GM12892 (cell line): ENCODE results near the gene DGCR8.

Source experiments
- POLR2A ChIP-seq: IDR thresholded peaks from 2 replicates; pipeline ENCODE4 v1.6.1; 2011; ENCODE audit warnings: low read depth, low read length, control low read depth
- POLR2AphosphoS5 ChIP-seq: IDR thresholded peaks from 2 replicates; pipeline ENCODE4 v1.6.1; 2011; ENCODE audit warnings: low read depth, low read length, control low read depth
- TAF1 ChIP-seq: IDR thresholded peaks from 2 replicates; pipeline ENCODE4 v1.6.1; 2011; ENCODE audit warnings: low read depth, mild to moderate bottlenecking, control low read depth, low read length, borderline replicate concordance

- no peak for TF ChIP-seq POLR2AphosphoS5
- TF ChIP-seq POLR2A: no peak
- TF ChIP-seq TAF1: no peak
Measured at GRCh38 chr22:20036535-20037392, 43.3 kb upstream of the DGCR8 start.
